ENCODE measurements around the gene AHRR. TPM values are rescaled to one million over a fixed set of nuclear protein-coding genes. Genes with fewer than 3 reads are reported as not detected.

AHRR gene
- total RNA-seq, 2 donors from 2014 or later = 1.9 to 17.7 TPM

GRCh38 chr5:453725-454481 is 132.4 kb downstream of the AHRR start:
- 88% methylated on average over 15 of the region's 16 CpGs for WGBS
- H3K9me3 ChIP-seq = no peaks in the 10 kb centered on the region
- no peaks in the 10 kb centered on the region for H3K36me3 ChIP-seq
- no peak overlapping the region for H3K4me3 ChIP-seq
- intact Hi-C loops (cut with DNase I) = no loop called here
- no peaks in the 10 kb centered on the region for H3K27me3 ChIP-seq (replicated peaks; ENCODE audit: insufficient read depth)
- DNase-seq (ENCODE audit: low spot score) = no peak
- TF ChIP-seq POLR2A (IDR thresholded peaks at IDR 0.05) (no peak), POLR2AphosphoS5 (IDR thresholded peaks at IDR 0.05) (no peak), CTCF (IDR thresholded peaks at IDR 0.05) (no peak)
- no peaks in the 10 kb centered on the region for H3K4me1 ChIP-seq (replicated peaks)
- H3K27ac ChIP-seq = no peak overlapping the region

- intact Hi-C loops (cut with DNase I) = no loop called here
Observed at GRCh38 chr5:454936-455335, 133.4 kb downstream of the AHRR start.

GRCh38 chr5:455806-456205 is 134.3 kb downstream of the AHRR start:
- no peak overlapping the region for H3K4me3 ChIP-seq
- H3K27me3 ChIP-seq (replicated peaks; ENCODE audit: insufficient read depth) = no peaks in the 10 kb centered on the region
- DNase-seq (ENCODE audit: low spot score) = no peak
- no peak overlapping the region for H3K27ac ChIP-seq
- no peaks in the 10 kb centered on the region for H3K36me3 ChIP-seq
- no peaks in the 10 kb centered on the region for H3K9me3 ChIP-seq
- intact Hi-C loops (cut with DNase I) = no loop called here
- H3K4me1 ChIP-seq (replicated peaks) = no peaks in the 10 kb centered on the region
- WGBS = 90% methylated on average over 11 of the region's 11 CpGs
- TF ChIP-seq CTCF (IDR thresholded peaks at IDR 0.05) = no peak
- no peak for TF ChIP-seq POLR2A (IDR thresholded peaks at IDR 0.05)
- no peak for TF ChIP-seq POLR2AphosphoS5 (IDR thresholded peaks at IDR 0.05)

More at GRCh38 chr5:454936-455335, 133.4 kb downstream of the AHRR start:
- no peak for DNase-seq (ENCODE audit: low spot score)
- H3K9me3 ChIP-seq = no peaks in the 10 kb centered on the region
- TF ChIP-seq CTCF (IDR thresholded peaks at IDR 0.05) (no peak), POLR2AphosphoS5 (IDR thresholded peaks at IDR 0.05) (no peak), POLR2A (IDR thresholded peaks at IDR 0.05) (no peak)
- no peaks in the 10 kb centered on the region for H3K4me1 ChIP-seq (replicated peaks)
- no peaks in the 10 kb centered on the region for H3K27me3 ChIP-seq (replicated peaks; ENCODE audit: insufficient read depth)
- 86% methylated on average over 11 of the region's 11 CpGs for WGBS
- no peak overlapping the region for H3K27ac ChIP-seq
- H3K4me3 ChIP-seq = no peak overlapping the region
- no peaks in the 10 kb centered on the region for H3K36me3 ChIP-seq

- 91% methylated on average over 27 of the region's 28 CpGs for WGBS
- intact Hi-C loops (cut with DNase I) = no loop called here
- no peak for DNase-seq (ENCODE audit: low spot score)
Observed at GRCh38 chr5:456351-457194, 135.1 kb downstream of the AHRR start.

More at GRCh38 chr5:456351-457194, 135.1 kb downstream of the AHRR start:
- H3K4me1 ChIP-seq (replicated peaks) = no peaks in the 10 kb centered on the region
- H3K4me3 ChIP-seq = no peak overlapping the region
- no peak for TF ChIP-seq CTCF (IDR thresholded peaks at IDR 0.05)
- TF ChIP-seq POLR2A (IDR thresholded peaks at IDR 0.05) = no peak
- TF ChIP-seq POLR2AphosphoS5 (IDR thresholded peaks at IDR 0.05) = no peak
- H3K9me3 ChIP-seq = no peaks in the 10 kb centered on the region
- no peaks in the 10 kb centered on the region for H3K36me3 ChIP-seq
- no peaks in the 10 kb centered on the region for H3K27me3 ChIP-seq (replicated peaks; ENCODE audit: insufficient read depth)
- H3K27ac ChIP-seq = no peak overlapping the region
